Panc1 (cell line): Measurements from ENCODE around the gene NKD1.

ENCODE experiments used
- POLR2AphosphoS5 ChIP-seq: IDR thresholded peaks from 2 replicates; pipeline ENCODE4 v1.6.1; 2012; ENCODE audit warnings: mild to moderate bottlenecking, low read depth, low read length, moderate library complexity
- SIN3A ChIP-seq: IDR thresholded peaks from 2 replicates; pipeline ENCODE4 v1.6.1; 2012; ENCODE audit warnings: low read depth, mild to moderate bottlenecking, low read length, moderate library complexity, borderline replicate concordance; ENCODE audit not compliant: insufficient read depth
- TCF7L2 ChIP-seq: IDR thresholded peaks from 2 replicates; pipeline ENCODE4 v1.6.1; 2011; ENCODE audit warnings: mild to moderate bottlenecking, low read depth, low read length, inconsistent platforms
- TF ChIP-seq, protein P1 (sequence below): fragments of 450-650 bp; IDR thresholded peaks from 2 replicates; pipeline ENCODE4 v1.5.1; 2017; ENCODE audit warnings: mild to moderate bottlenecking
- TF ChIP-seq, protein P2 (sequence below), 2 experiments: IDR thresholded peaks; 2 replicates each; pipeline ENCODE4 v1.6.1; 2011 to 2012; ENCODE audit warnings: low read depth in 2 of 2, control low read depth in 1 of 2, low read length in 1 of 2, mild to moderate bottlenecking in 1 of 2, moderate library complexity in 1 of 2; ENCODE audit not compliant: insufficient read depth in 1 of 2

DNA sequence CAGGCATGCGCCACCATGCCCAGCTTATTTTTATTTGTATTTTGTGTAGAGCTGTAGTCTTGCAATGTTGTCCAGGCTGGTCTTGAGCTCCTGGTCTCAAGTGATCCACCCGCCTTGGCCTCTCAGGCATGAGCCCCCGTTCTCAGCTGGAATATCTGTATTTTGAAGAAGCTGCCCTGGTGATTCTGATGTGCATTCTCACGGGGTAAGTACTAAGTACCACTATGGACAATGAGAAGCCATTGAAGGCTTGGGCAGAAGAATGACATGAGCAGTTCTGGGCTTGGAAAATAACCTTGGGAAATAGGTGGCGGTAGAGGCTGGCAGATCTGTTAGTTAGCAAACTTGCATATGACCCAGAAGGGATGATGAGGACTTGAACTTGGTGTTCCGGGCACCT, 15.6 kb upstream of the NKD1 start:
- TF ChIP-seq, protein P1, sequence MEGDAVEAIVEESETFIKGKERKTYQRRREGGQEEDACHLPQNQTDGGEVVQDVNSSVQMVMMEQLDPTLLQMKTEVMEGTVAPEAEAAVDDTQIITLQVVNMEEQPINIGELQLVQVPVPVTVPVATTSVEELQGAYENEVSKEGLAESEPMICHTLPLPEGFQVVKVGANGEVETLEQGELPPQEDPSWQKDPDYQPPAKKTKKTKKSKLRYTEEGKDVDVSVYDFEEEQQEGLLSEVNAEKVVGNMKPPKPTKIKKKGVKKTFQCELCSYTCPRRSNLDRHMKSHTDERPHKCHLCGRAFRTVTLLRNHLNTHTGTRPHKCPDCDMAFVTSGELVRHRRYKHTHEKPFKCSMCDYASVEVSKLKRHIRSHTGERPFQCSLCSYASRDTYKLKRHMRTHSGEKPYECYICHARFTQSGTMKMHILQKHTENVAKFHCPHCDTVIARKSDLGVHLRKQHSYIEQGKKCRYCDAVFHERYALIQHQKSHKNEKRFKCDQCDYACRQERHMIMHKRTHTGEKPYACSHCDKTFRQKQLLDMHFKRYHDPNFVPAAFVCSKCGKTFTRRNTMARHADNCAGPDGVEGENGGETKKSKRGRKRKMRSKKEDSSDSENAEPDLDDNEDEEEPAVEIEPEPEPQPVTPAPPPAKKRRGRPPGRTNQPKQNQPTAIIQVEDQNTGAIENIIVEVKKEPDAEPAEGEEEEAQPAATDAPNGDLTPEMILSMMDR: no peak
- TF ChIP-seq POLR2AphosphoS5 (no peak), SIN3A (no peak), TCF7L2 (no peak)
- TF ChIP-seq, protein P2, sequence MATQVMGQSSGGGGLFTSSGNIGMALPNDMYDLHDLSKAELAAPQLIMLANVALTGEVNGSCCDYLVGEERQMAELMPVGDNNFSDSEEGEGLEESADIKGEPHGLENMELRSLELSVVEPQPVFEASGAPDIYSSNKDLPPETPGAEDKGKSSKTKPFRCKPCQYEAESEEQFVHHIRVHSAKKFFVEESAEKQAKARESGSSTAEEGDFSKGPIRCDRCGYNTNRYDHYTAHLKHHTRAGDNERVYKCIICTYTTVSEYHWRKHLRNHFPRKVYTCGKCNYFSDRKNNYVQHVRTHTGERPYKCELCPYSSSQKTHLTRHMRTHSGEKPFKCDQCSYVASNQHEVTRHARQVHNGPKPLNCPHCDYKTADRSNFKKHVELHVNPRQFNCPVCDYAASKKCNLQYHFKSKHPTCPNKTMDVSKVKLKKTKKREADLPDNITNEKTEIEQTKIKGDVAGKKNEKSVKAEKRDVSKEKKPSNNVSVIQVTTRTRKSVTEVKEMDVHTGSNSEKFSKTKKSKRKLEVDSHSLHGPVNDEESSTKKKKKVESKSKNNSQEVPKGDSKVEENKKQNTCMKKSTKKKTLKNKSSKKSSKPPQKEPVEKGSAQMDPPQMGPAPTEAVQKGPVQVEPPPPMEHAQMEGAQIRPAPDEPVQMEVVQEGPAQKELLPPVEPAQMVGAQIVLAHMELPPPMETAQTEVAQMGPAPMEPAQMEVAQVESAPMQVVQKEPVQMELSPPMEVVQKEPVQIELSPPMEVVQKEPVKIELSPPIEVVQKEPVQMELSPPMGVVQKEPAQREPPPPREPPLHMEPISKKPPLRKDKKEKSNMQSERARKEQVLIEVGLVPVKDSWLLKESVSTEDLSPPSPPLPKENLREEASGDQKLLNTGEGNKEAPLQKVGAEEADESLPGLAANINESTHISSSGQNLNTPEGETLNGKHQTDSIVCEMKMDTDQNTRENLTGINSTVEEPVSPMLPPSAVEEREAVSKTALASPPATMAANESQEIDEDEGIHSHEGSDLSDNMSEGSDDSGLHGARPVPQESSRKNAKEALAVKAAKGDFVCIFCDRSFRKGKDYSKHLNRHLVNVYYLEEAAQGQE (IDR thresholded peaks at IDR 0.05; ENCODE audit: insufficient read depth in 1 of 2, low read depth in 2 of 2, low read length in 1 of 2): no peak
